Neural progenitor cell (in vitro differentiated cells): ENCODE data around the gene ATP6V1B1. TPM values are rescaled to one million over a fixed set of nuclear protein-coding genes. Genes with fewer than 3 reads are reported as not detected.
"Not testable (repeated sequence)": the region's sequence is repeated elsewhere in the genome, so short reads cannot be mapped to it uniquely, and the experiment has no call there.

ENCODE experiments used
- DNase-seq: peaks from one replicate; pipeline ENCODE4 v3.0.0-alpha.2; 2016; ENCODE audit warnings: low spot score
- H2AFZ ChIP-seq: fragments of 200-600 bp; sonication (generic); replicated peaks from 2 replicates; pipeline ENCODE4 v1.6.1; 2016; ENCODE audit warnings: antibody characterized with exemption
- H3F3A ChIP-seq: fragments of 200-600 bp; sonication (generic); 2 replicates; pipeline ENCODE4 v1.6.1; 2016; ENCODE audit warnings: antibody characterized with exemption, low read depth
- H3K27ac ChIP-seq: fragments of 200-600 bp; sonication (generic); 2 replicates; pipeline ENCODE4 v1.5.1; 2016; ENCODE audit warnings: mild to moderate bottlenecking
- H3K27me3 ChIP-seq: fragments of 200-600 bp; sonication (generic); 2 replicates; pipeline ENCODE4 v1.6.1; 2016; ENCODE audit warnings: mild to moderate bottlenecking, moderate library complexity
- H3K36me3 ChIP-seq: fragments of 200-600 bp; sonication (generic); 2 replicates; pipeline ENCODE4 v1.5.1; 2016
- H3K4me1 ChIP-seq: fragments of 200-600 bp; sonication (generic); 2 replicates; pipeline ENCODE4 v1.6.1; 2016; ENCODE audit warnings: mixed run types
- H3K4me2 ChIP-seq: fragments of 200-600 bp; sonication (generic); 2 replicates; pipeline ENCODE4 v1.6.1; 2016
- H3K4me3 ChIP-seq: fragments of 200-600 bp; sonication (generic); 2 replicates; pipeline ENCODE4 v1.5.1; 2016
- H3K79me2 ChIP-seq: fragments of 200-600 bp; sonication (generic); 2 replicates; pipeline ENCODE4 v1.6.1; 2016; ENCODE audit warnings: low read depth
- H3K9ac ChIP-seq: fragments of 200-600 bp; sonication (generic); 2 replicates; pipeline ENCODE4 v1.6.1; 2016
- H3K9me3 ChIP-seq: fragments of 200-600 bp; sonication (generic); 2 replicates; pipeline ENCODE4 v1.5.1; 2016; ENCODE audit warnings: low read depth
- H4K20me1 ChIP-seq: fragments of 200-600 bp; sonication (generic); 2 replicates; pipeline ENCODE4 v1.6.1; 2016; ENCODE audit warnings: low read depth
- H3K27ac Mint-ChIP-seq: 3 replicates; pipeline ENCODE4 v1.8.0; 2021; ENCODE audit warnings: mixed read lengths
- H3K27me3 Mint-ChIP-seq: 2 replicates; pipeline ENCODE4 v1.8.0; 2022; ENCODE audit warnings: low read depth, mild to moderate bottlenecking, inconsistent platforms, moderate library complexity, mixed read lengths; ENCODE audit not compliant: insufficient read depth
- H3K36me3 Mint-ChIP-seq: 3 replicates; pipeline ENCODE4 v1.8.0; 2021; ENCODE audit warnings: mixed read lengths
- H3K4me1 Mint-ChIP-seq: 3 replicates; pipeline ENCODE4 v1.8.0; 2021; ENCODE audit warnings: mixed read lengths
- H3K4me3 Mint-ChIP-seq: 3 replicates; pipeline ENCODE4 v1.8.0; 2021; ENCODE audit warnings: mild to moderate bottlenecking, moderate library complexity, mixed read lengths
- H3K9me3 Mint-ChIP-seq: 3 replicates; pipeline ENCODE4 v1.8.0; 2020; ENCODE audit warnings: mixed read lengths
- EZH2 ChIP-seq: fragments of 200-600 bp; sonication (generic); IDR thresholded peaks from 2 replicates; pipeline ENCODE4 v1.6.1; 2017; ENCODE audit warnings: antibody characterized with exemption, mild to moderate bottlenecking, moderate library complexity
- EZH2phosphoT487 ChIP-seq: fragments of 200-600 bp; sonication (generic); IDR thresholded peaks from 2 replicates; pipeline ENCODE4 v1.6.1; 2017; ENCODE audit warnings: antibody characterized with exemption
- small RNA-seq: library from RNA; depleted of rRNA; stranded (forward); fragments of <200 nt; gene quantifications from one replicate; pipeline ENCODE3, GENCODE V24; 2015
- total RNA-seq: library from RNA; depleted of rRNA; stranded (reverse); fragments of >200 nt; gene quantifications from 2 replicates; pipeline ENCODE4 v1.2.3, GENCODE V29; 2015; ENCODE audit warnings: low replicate concordance
- TF ChIP-seq, protein P1 (sequence below): fragments of 200-600 bp; sonication (generic); IDR thresholded peaks from 2 replicates; pipeline ENCODE4 v1.5.1; 2017; ENCODE audit warnings: antibody characterized with exemption, mild to moderate bottlenecking

ATP6V1B1 gene
- total RNA-seq, 1 donor from 2014 or later, result 1.1 TPM

DNA sequence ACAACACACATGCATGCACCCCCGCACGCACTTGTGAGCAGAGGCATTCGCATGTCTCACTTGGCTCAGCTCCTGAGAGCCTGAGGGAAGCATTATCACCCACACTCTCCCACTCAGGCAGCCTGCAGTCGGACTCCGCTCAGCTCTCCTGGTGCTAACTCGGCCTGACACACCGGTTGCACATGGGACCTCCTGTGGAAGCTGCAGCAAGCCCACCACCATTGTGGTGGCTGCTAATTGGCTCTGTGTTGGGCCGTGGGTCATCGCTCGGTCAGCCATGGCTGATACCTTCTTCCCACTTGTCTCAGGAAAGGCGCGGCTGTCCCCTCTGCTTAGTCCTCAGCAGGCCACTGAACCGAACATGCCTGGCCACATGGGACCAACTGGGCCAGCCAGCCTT lies 72.6 kb downstream of the ATP6V1B1 start:
- no peaks in the 10 kb centered on the region for H3K9me3 ChIP-seq
- peak; percentile 24 for DNase-seq
- Mint-ChIP-seq H3K27me3 (peaks cover 4% of the 10 kb centered on the region), H3K4me1 (no peaks in the 10 kb centered on the region), H3K9me3 (no peaks in the 10 kb centered on the region), H3K4me3 (no peak overlapping the region), H3K27ac (no peak overlapping the region), H3K36me3 (no peaks in the 10 kb centered on the region)
- H3K4me3 ChIP-seq, result no peak overlapping the region
- H3K79me2 ChIP-seq, result no peaks in the 10 kb centered on the region
- TF ChIP-seq EZH2 (no peak), EZH2phosphoT487 (no peak)
- TF ChIP-seq, protein P1, sequence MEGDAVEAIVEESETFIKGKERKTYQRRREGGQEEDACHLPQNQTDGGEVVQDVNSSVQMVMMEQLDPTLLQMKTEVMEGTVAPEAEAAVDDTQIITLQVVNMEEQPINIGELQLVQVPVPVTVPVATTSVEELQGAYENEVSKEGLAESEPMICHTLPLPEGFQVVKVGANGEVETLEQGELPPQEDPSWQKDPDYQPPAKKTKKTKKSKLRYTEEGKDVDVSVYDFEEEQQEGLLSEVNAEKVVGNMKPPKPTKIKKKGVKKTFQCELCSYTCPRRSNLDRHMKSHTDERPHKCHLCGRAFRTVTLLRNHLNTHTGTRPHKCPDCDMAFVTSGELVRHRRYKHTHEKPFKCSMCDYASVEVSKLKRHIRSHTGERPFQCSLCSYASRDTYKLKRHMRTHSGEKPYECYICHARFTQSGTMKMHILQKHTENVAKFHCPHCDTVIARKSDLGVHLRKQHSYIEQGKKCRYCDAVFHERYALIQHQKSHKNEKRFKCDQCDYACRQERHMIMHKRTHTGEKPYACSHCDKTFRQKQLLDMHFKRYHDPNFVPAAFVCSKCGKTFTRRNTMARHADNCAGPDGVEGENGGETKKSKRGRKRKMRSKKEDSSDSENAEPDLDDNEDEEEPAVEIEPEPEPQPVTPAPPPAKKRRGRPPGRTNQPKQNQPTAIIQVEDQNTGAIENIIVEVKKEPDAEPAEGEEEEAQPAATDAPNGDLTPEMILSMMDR, result no peak
- H3K9ac ChIP-seq, result no peak overlapping the region
- no peak overlapping the region for H3K27ac ChIP-seq
- H3K4me2 ChIP-seq, result no peak overlapping the region
- H4K20me1 ChIP-seq, result no peaks in the 10 kb centered on the region
- H3K27me3 ChIP-seq, result peaks cover 23% of the 10 kb centered on the region
- no peaks in the 10 kb centered on the region for H3K36me3 ChIP-seq
- no peaks in the 10 kb centered on the region for H3K4me1 ChIP-seq
- no peak overlapping the region for H2AFZ ChIP-seq
- H3F3A ChIP-seq, result no peaks in the 10 kb centered on the region

DNA sequence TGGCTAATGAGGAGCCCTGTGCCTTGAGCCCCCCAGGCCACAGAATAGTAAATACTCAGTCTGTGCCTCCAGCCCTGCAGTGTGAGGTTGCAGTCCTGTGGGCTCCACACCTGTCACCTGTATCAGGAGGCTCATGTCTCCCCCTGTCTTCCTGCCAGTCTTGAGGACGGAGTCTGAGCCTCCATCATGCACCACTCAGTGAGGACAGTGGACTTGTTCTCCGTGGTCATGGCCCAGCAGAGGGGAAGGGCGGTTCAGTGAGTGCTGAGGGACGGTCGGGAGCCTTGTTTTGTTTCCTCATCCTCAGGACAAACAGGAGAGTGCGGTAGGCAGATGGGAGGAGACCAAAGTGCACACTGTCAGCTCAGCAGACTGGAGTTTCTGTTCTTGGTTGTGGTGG lies 76.1 kb downstream of the ATP6V1B1 start:
- DNase-seq, H3K4me1 Mint-ChIP-seq, H3K4me1 ChIP-seq, H3F3A ChIP-seq, H3K9me3 Mint-ChIP-seq, H3K27ac Mint-ChIP-seq, H3K4me2 ChIP-seq, H2AFZ ChIP-seq, H3K27ac ChIP-seq, H3K27me3 Mint-ChIP-seq, H3K36me3 Mint-ChIP-seq, H3K4me3 ChIP-seq, H3K36me3 ChIP-seq, H3K4me3 Mint-ChIP-seq, H4K20me1 ChIP-seq, H3K9ac ChIP-seq, H3K9me3 ChIP-seq, H3K79me2 ChIP-seq: not testable (repeated sequence)
- peaks cover 32% of the 10 kb centered on the region for H3K27me3 ChIP-seq

Small RNA genes within 50 kb of the gene (small RNA-seq; reads per million reads assigned to genes)
- gene RF02272 (not detected), gene RN7SL160P (not detected)

Other genes with a start within 250 kb of the ATP6V1B1 start
- 45.3 and 63.3 TPM in 2 replicates for gene ADD2, start 167.7 kb upstream of the ATP6V1B1 start, total RNA-seq
- not detected in 2 replicates for gene FIGLA, start 145.3 kb upstream of the ATP6V1B1 start, total RNA-seq
- gene CLEC4F, start 115.3 kb upstream of the ATP6V1B1 start, total RNA-seq, result not detected in 2 replicates
- not detected in 2 replicates for gene CD207, start 100.1 kb upstream of the ATP6V1B1 start, total RNA-seq
- 0.62 and 2.1 TPM in 2 replicates for gene VAX2, start 35.3 kb upstream of the ATP6V1B1 start, total RNA-seq
- gene ANKRD53, start 42.7 kb downstream of the ATP6V1B1 start, total RNA-seq, result 0.06 TPM in 1 of 2 replicates, not detected in the other
- 9.4 and 27.7 TPM in 2 replicates for gene TEX261, start 59.0 kb downstream of the ATP6V1B1 start, total RNA-seq
- 18.4 and 43.5 TPM in 2 replicates for gene NAGK, start 132.7 kb downstream of the ATP6V1B1 start, total RNA-seq
- 8.0 and 24.7 TPM in 2 replicates for gene MCEE, start 194.3 kb downstream of the ATP6V1B1 start, total RNA-seq
- gene MPHOSPH10, start 194.7 kb downstream of the ATP6V1B1 start, total RNA-seq, result 15.2 and 29.6 TPM in 2 replicates